ENCODE results near the gene NT5C2. TPM values are rescaled to one million over a fixed set of nuclear protein-coding genes. Genes with fewer than 3 reads are reported as not detected.
"Not testable (repeated sequence)": the region's sequence is repeated elsewhere in the genome, so short reads cannot be mapped to it uniquely, and the experiment has no call there.

NT5C2 gene
- total RNA-seq, 6 experiments from 2014 or later, result 17.3 to 39.2 (median 32.4) TPM

DNA sequence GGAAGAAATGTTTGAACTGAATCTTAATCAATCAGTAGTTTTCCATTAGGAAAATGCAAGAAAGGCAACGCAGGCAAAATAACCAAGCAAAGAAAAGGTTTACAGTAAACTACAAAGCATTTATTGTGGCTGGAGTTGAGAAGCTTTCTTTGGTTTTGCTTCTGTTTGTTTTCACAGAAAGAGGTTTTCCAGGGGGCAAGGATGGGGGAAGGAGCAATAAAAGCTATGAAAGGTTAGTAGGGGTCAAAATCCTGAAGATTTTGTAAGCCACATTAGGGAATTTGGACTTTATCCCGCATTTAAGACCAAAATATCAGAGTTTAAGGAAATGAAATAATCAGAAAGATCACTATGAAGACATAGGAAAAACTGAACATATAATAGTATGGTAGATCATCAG lies 51.1 kb downstream of the NT5C2 start:
- peaks cover 0 to 7% (median 2%) of the 10 kb centered on the region in 4 donors for H3K36me3 ChIP-seq
- H3K9me3 ChIP-seq, result no peaks in the 10 kb centered on the region
- no peak overlapping the region for H3K27ac ChIP-seq
- H3K4me1 ChIP-seq, result peaks cover 0 to 23% (median 7%) of the 10 kb centered on the region in 4 donors
- intact Hi-C loops (cut with DNase I), result no loop called here
- no peak for TF ChIP-seq POLR2A (IDR thresholded peaks at IDR 0.05)
- TF ChIP-seq, protein P1, sequence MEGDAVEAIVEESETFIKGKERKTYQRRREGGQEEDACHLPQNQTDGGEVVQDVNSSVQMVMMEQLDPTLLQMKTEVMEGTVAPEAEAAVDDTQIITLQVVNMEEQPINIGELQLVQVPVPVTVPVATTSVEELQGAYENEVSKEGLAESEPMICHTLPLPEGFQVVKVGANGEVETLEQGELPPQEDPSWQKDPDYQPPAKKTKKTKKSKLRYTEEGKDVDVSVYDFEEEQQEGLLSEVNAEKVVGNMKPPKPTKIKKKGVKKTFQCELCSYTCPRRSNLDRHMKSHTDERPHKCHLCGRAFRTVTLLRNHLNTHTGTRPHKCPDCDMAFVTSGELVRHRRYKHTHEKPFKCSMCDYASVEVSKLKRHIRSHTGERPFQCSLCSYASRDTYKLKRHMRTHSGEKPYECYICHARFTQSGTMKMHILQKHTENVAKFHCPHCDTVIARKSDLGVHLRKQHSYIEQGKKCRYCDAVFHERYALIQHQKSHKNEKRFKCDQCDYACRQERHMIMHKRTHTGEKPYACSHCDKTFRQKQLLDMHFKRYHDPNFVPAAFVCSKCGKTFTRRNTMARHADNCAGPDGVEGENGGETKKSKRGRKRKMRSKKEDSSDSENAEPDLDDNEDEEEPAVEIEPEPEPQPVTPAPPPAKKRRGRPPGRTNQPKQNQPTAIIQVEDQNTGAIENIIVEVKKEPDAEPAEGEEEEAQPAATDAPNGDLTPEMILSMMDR (IDR thresholded peaks at IDR 0.05), result no peak
- no peak for DNase-seq
- H3K27me3 ChIP-seq, result no peaks in the 10 kb centered on the region
- H3K4me3 ChIP-seq, result no peak overlapping the region
- no peak for ATAC-seq
- 53% methylated on average over 2 of the region's 2 CpGs for WGBS (ENCODE audit: insufficient coverage, low coverage, low lambda C conversion rate, missing lambda C conversion rate)

DNA sequence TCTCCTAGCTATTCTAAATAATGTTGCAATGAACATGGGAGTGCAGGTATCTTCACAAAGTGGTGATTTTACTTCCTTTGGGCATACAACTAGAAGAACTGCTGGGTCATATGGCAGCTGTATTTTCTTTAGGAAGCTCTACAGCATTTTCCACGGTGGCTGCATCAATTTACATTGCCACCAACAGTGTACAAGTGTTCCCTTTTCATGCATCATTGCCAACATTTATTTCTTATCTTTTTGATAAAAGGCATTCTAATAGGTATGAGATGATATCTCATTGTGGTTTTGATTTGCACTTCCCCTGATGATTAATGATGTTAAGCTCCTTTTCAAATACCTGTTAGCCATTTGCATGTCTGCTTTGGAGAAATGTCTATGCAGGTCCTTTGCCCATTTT lies 52.6 kb downstream of the NT5C2 start:
- Histone ChIP-seq H3K27me3 (no peaks in the 10 kb centered on the region), H3K27ac (no peak overlapping the region), H3K9me3 (no peaks in the 10 kb centered on the region), H3K4me3 (no peak overlapping the region), H3K36me3 (peaks cover 0 to 9% (median 4%) of the 10 kb centered on the region in 4 donors), H3K4me1 (peaks cover 0 to 13% (median 4%) of the 10 kb centered on the region in 4 donors)
- ATAC-seq (no peak), DNase-seq (no peak)
- WGBS (ENCODE audit: insufficient coverage, low coverage, low lambda C conversion rate, missing lambda C conversion rate), result 67% methylated on average over 1 of the region's 1 CpG
- intact Hi-C loops (cut with DNase I), result no loop called here
- TF ChIP-seq POLR2A (IDR thresholded peaks at IDR 0.05), result no peak

DNA sequence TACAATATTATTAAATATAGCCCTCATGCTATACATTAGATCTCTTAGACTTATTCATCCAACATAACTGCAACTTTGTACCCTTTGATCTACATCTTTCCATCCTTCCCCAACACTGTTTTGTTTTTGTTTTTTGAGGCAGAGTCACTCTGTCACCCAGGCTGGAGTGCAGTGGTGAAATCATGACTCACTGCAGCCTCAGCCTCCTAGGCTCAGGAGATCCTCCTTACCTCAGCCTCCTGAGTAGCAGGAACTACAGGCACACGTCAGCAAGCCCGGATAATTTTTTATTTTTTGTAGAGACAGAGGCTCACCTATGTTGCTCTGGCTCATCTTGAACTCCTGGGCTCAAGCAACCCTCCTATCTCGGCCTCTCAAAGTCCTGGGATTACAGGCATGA lies 53.3 kb downstream of the NT5C2 start:
- DNase-seq (no peak), ATAC-seq (no peak)
- Histone ChIP-seq H3K4me1 (peaks cover 0 to 8% (median under 1%) of the 10 kb centered on the region in 4 donors), H3K4me3 (no peak overlapping the region), H3K36me3 (peaks cover 0 to 9% (median 4%) of the 10 kb centered on the region in 4 donors), H3K27me3 (no peaks in the 10 kb centered on the region), H3K27ac (no peak overlapping the region), H3K9me3 (no peaks in the 10 kb centered on the region)
- 82% methylated on average over 3 of the region's 3 CpGs for WGBS (ENCODE audit: insufficient coverage, low coverage, low lambda C conversion rate, missing lambda C conversion rate)
- no peak for TF ChIP-seq POLR2A (IDR thresholded peaks at IDR 0.05)
- TF ChIP-seq, protein P1 (IDR thresholded peaks at IDR 0.05), result no peak
- intact Hi-C loops (cut with DNase I), result no loop called here

DNA sequence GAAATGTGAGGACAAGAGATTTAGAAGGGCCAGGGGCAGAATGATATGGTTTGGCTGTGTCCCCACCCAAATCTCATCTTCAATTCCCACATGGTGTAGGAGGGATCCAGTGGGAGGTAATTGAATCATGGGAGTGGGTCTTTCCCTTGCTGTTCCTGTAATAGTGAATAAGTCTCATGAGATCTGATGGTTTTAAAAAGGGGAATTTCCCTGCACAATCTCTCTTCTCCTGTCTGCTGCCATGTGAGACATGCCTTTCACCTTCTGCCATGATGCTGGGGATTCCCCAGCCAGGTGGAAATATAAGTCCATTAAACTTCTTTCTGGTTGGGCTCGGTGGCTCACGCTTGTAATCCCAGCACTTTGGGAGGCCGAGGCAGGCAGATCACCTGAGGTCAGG lies 57.9 kb downstream of the NT5C2 start:
- intact Hi-C loops (cut with DNase I); H3K9me3 ChIP-seq; DNase-seq; ATAC-seq; H3K4me3 ChIP-seq; H3K4me1 ChIP-seq; H3K27me3 ChIP-seq; H3K27ac ChIP-seq: not testable (repeated sequence)
- H3K36me3 ChIP-seq, result peaks cover 0 to 12% (median 4%) of the 10 kb centered on the region in 4 donors
- WGBS (ENCODE audit: insufficient coverage, low coverage, low lambda C conversion rate, missing lambda C conversion rate), result 90% methylated on average over 2 of the region's 3 CpGs

DNA sequence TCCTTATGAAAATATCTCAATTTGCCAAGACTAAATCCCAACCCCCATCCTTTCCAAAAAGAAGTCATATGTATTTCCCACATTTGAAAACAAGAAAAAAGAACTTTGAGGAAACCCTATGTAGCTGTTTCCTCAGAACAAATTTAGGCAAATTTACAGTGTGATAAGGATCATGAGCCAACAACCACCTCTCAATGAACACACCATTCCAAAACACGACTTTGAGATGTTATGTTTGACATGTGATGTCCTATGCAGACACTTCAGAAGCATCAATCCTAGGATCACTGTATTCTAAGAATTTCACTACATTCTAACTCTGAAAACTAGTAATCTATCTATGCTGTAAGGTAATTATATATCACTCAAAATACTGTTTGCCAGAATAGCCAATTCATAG lies 62.2 kb downstream of the NT5C2 start:
- peaks cover 0 to 5% (median 0%) of the 10 kb centered on the region in 4 donors for H3K36me3 ChIP-seq
- TF ChIP-seq POLR2A (IDR thresholded peaks at IDR 0.05), result no peak
- TF ChIP-seq, protein P1 (IDR thresholded peaks at IDR 0.05), result no peak
- 33% methylated on average over 1 of the region's 1 CpG for WGBS (ENCODE audit: insufficient coverage, low coverage, low lambda C conversion rate, missing lambda C conversion rate)
- no peaks in the 10 kb centered on the region for H3K4me1 ChIP-seq
- ATAC-seq (no peak), DNase-seq (no peak)
- H3K27ac ChIP-seq, result no peak overlapping the region
- H3K9me3 ChIP-seq, result no peaks in the 10 kb centered on the region
- no peaks in the 10 kb centered on the region for H3K27me3 ChIP-seq
- intact Hi-C loops (cut with DNase I), result no loop called here
- H3K4me3 ChIP-seq, result no peak overlapping the region

DNA sequence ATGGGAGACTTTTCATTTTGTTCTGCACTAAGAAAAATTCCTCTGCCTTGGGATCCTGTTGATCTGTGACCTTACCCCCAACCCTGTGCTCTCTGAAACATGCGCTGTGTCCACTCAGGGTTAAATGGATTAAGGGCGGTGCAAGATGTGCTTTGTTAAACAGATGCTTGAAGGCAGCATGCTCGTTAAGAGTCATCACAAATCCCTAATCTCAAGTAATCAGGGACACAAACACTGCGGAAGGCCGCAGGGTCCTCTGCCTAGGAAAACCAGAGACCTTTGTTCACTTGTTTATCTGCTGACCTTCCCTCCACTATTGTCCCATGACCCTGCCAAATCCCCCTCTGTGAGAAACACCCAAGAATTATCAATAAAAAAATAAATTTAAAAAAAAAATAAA lies 62.9 kb downstream of the NT5C2 start:
- intact Hi-C loops (cut with DNase I), result not testable (repeated sequence)

More for the DNA sequence above, 62.9 kb downstream of the NT5C2 start:
- H3K27ac ChIP-seq, H3K9me3 ChIP-seq, DNase-seq, H3K27me3 ChIP-seq, H3K36me3 ChIP-seq, H3K4me3 ChIP-seq, H3K4me1 ChIP-seq, ATAC-seq: not testable (repeated sequence)
- 0% methylated on average over 1 of the region's 5 CpGs for WGBS (ENCODE audit: insufficient coverage, low coverage, low lambda C conversion rate, missing lambda C conversion rate)
